BJ (cell line): ENCODE data around the gene RBM26. TPM values are rescaled to one million over a fixed set of nuclear protein-coding genes. Genes with fewer than 3 reads are reported as not detected.
"Not testable (repeated sequence)": the region's sequence is repeated elsewhere in the genome, so short reads cannot be mapped to it uniquely, and the experiment has no call there.

Experiments
- CTCF ChIA-PET: fragments of 350-600 bp; formaldehyde crosslinking; extraction: SDS; loops from one replicate; lab custom pipeline; 2021; ENCODE audit warnings: antibody characterized with exemption, inconsistent platforms; lab: Yijun Ruan, JAX
- POLR2A ChIA-PET: fragments of 300-600 bp; sonication (Branson Sonifier 250); formaldehyde crosslinking; extraction: SDS; loops from one replicate; lab custom pipeline; 2021; ENCODE audit warnings: antibody characterized with exemption; lab: Charles Lee
- DNase-seq: peaks from one replicate; pipeline ENCODE4 v3.0.0-alpha.2; 2011; ENCODE audit warnings: low read depth
- H3K27me3 ChIP-seq: 2 replicates; pipeline ENCODE4 v1.6.0; 2011; ENCODE audit warnings: low read length; ENCODE audit not compliant: control insufficient read depth, insufficient read depth
- H3K36me3 ChIP-seq: 2 replicates; pipeline ENCODE4 v1.5.1; 2011; ENCODE audit warnings: low read length; ENCODE audit not compliant: control insufficient read depth, insufficient read depth
- H3K4me3 ChIP-seq: 2 replicates; pipeline ENCODE4 v1.5.1; 2011; ENCODE audit warnings: low read depth, mild to moderate bottlenecking, control low read depth, low read length
- polyA plus RNA-seq: library from polyadenylated mRNA; depleted of rRNA; stranded (reverse); fragments of >200 nt; gene quantifications from 2 replicates; pipeline ENCODE4 v1.2.3, GENCODE V29; 2011
- TF ChIP-seq, protein P1 (sequence below): IDR thresholded peaks from 2 replicates; pipeline ENCODE4 v1.5.1; 2011; ENCODE audit warnings: low read depth, mild to moderate bottlenecking, control low read depth, inconsistent platforms, low read length, moderate library complexity; ENCODE audit not compliant: insufficient read depth

RBM26 gene
- polyA plus RNA-seq, 1 experiment: 7.9 TPM

DNA sequence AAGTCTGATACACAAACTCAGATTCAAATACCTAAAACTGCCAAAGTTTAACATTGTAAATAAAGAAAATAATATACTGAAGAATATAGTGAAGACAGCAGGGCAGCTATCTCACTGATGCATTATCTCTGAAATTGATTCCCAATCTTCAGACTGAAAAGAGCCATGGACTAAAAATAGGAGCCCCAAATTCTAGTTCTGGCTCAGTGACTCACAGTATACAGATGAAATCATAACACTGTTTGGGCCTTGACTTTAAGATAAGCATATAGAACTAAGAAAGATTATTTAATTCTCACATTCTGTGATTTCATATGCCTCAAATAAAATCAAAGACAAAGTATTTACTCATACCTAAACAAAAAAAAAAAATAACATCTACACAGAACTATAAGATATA, 53.9 kb downstream of the RBM26 start:
- H3K27me3 ChIP-seq: no peaks in the 10 kb centered on the region
- H3K4me3 ChIP-seq: no peak overlapping the region
- ChIA-PET CTCF (no interaction called here), POLR2A (no interaction called here)
- DNase-seq: no peak
- peaks cover 3% of the 10 kb centered on the region for H3K36me3 ChIP-seq
- TF ChIP-seq, protein P1, sequence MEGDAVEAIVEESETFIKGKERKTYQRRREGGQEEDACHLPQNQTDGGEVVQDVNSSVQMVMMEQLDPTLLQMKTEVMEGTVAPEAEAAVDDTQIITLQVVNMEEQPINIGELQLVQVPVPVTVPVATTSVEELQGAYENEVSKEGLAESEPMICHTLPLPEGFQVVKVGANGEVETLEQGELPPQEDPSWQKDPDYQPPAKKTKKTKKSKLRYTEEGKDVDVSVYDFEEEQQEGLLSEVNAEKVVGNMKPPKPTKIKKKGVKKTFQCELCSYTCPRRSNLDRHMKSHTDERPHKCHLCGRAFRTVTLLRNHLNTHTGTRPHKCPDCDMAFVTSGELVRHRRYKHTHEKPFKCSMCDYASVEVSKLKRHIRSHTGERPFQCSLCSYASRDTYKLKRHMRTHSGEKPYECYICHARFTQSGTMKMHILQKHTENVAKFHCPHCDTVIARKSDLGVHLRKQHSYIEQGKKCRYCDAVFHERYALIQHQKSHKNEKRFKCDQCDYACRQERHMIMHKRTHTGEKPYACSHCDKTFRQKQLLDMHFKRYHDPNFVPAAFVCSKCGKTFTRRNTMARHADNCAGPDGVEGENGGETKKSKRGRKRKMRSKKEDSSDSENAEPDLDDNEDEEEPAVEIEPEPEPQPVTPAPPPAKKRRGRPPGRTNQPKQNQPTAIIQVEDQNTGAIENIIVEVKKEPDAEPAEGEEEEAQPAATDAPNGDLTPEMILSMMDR: no peak

DNA sequence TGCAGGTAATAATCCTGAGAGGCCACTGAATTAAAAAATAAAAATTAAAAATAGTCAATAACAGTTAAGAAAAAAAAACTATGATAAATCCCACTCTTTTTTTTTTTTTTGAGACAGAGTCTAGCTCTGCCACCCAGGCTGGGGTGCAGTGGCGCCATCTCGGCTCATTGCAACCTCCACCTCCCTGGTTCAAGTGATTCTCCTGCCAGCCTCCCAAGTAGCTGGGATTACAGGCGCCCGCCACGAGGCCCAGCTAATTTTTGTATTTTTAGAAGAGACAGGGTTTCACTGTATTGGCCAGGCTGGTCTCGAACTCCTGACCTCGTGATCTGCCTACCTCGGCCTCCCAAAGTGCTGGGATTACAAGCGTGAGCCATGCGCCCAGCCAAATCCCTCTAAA, 56.4 kb downstream of the RBM26 start:
- DNase-seq, H3K4me3 ChIP-seq, POLR2A ChIA-PET, H3K27me3 ChIP-seq, H3K36me3 ChIP-seq: not testable (repeated sequence)
- CTCF ChIA-PET: interaction anchor here (0.6 to 0.7 kb wide), 2 partner anchors 18 to 1208 kb away, joined by 3 read pairs; no protein-coding TSS in a partner anchor

GRCh38 chr13:79349011-79349410, 57.0 kb downstream of the RBM26 start:
- TF ChIP-seq, protein P1: no peak
- H3K4me3 ChIP-seq: no peak overlapping the region
- ChIA-PET CTCF (interaction anchor here (0.7 kb wide), 1 partner anchor 1209 kb away, joined by 3 read pairs; no protein-coding TSS in a partner anchor), POLR2A (no interaction called here)
- no peak for DNase-seq
- no peaks in the 10 kb centered on the region for H3K27me3 ChIP-seq
- no peaks in the 10 kb centered on the region for H3K36me3 ChIP-seq

- ChIA-PET CTCF (no interaction called here), POLR2A (no interaction called here)
- DNase-seq: no peak
These were observed 59.6 kb downstream of the RBM26 start for GRCh38 chr13:79346300-79346914.

DNA sequence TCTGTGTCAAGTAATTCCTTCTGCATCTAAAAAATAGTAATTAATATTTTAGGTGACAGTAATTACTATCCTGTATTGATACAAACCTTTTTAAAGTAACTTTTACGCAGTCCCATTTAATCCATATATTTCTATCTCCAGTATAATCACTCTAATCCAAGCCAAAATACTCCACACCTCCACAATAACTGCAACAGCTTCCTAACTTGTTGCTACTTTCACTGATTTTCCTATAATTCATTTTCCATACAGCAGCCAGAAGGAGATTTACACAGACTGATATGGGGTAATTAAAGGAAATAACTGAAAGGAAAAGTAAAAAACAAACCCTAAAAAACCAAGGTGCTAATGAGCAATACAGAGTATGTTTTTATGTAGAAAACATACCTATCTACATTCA, 64.9 kb downstream of the RBM26 start:
- Histone ChIP-seq H3K36me3 (peaks cover 2% of the 10 kb centered on the region), H3K27me3 (no peaks in the 10 kb centered on the region), H3K4me3 (no peak overlapping the region)
- ChIA-PET POLR2A (no interaction called here), CTCF (no interaction called here)
- TF ChIP-seq, protein P1: no peak
- DNase-seq: no peak

More at GRCh38 chr13:79346300-79346914, 59.6 kb downstream of the RBM26 start:
- H3K4me3 ChIP-seq: no peak overlapping the region
- H3K36me3 ChIP-seq: no peaks in the 10 kb centered on the region
- no peaks in the 10 kb centered on the region for H3K27me3 ChIP-seq
- TF ChIP-seq, protein P1: no peak

- no peak overlapping the region for H3K4me3 ChIP-seq
- no peak for DNase-seq
- H3K36me3 ChIP-seq: peaks cover 2% of the 10 kb centered on the region
- ChIA-PET CTCF (no interaction called here), POLR2A (no interaction called here)
- no peaks in the 10 kb centered on the region for H3K27me3 ChIP-seq
- TF ChIP-seq, protein P1: no peak
These were observed 65.6 kb downstream of the RBM26 start for GRCh38 chr13:79340490-79340889.
